ENCODE results near the gene HPS4.
"Not testable (repeated sequence)": the region's sequence is repeated elsewhere in the genome, so short reads cannot be mapped to it uniquely, and the experiment has no call there.

The HPS4 gene

DNA sequence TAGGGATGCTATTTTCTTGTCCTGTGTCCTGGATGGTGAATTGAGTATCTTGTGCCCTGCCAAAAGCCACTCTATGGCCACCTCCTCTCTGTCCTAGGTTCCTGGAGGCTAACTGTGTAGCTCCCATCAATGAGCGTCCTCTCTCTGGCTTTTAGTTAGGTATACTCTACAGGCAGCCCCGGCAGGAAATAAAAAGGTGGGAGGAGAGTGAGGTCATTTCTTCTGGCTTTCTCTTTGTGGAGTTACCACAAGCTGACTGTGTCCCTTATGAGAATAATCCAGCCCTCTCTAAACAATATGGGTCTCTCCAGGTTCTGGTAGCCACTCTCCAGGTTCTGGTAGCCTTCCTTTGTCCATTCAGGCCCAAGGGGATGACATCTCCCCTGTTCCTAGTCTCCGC, 66.2 kb downstream of the HPS4 start:
- in situ Hi-C loops (cut with MboI; ENCODE audit: low sequenced_read_pairs) = no loop called here

DNA sequence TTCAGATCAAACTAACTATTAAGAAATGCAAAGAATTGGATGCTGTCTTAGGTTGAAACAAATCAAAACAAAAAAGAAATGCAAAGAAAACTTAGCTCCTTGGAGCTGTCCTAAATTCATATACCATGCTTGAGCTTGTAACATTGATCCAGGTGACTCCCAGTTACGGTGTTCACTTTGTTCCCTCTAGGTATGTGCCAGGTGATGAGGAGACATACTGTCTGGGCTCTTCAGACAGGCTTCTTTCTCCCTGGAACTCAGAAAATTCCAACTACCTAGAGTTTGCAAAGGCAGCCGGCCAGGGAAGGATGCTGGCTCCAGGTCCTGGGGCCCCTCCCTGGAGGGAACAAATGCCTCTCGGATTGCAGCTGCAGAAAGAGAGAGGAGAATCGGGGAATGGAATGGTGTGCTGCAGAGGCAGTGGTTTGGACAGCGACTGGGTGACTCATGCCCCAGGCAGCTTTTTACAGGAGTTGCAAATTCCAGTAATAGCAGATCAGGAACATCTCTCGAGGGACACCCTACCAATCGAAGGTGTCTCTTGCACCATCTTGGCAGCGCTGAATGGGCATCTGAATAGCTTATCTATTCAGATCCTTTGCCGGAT, 66.8 kb downstream of the HPS4 start:
- in situ Hi-C loops (cut with MboI; ENCODE audit: low sequenced_read_pairs) = no loop called here

DNA sequence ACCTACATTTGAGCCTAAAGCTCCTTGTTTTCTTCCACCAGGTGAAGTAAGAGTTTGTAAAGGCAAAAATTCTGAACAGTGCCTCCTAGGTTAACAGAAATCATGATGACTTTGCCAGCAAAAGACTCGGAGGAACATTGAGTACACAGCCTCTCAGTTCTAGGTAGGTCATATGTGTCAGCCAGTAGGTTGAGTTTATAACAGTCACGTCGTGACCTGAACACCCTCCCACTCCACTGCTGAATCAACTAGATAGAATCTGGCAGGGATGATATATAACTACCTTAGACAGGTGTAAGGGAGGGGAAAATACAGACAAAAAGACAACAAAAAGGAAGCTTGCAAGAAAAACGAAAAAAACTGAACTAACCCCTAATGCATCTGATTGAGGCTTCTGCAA, 67.3 kb downstream of the HPS4 start:
- in situ Hi-C loops (cut with MboI; ENCODE audit: low sequenced_read_pairs) = no loop called here

DNA sequence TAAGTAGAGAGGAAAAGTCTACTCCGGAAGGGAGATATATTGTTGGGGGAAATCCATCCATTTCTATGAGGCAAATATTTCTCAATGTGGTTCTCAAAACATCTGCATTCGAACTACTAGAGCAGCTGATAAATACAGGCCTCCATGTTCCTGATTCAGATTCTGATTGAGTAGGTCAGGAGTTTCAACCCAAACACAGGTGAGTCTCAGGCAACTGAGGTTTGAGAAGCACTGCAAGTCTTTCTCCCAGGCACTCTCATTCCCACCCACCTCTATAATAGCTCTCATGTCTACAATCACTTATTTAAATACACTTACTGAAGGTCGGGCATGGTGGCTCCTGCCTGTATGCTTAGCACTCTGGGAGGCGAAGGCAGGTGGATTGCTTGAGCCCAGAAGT, 69.2 kb downstream of the HPS4 start:
- in situ Hi-C loops (cut with MboI; ENCODE audit: low sequenced_read_pairs) = no loop called here

DNA sequence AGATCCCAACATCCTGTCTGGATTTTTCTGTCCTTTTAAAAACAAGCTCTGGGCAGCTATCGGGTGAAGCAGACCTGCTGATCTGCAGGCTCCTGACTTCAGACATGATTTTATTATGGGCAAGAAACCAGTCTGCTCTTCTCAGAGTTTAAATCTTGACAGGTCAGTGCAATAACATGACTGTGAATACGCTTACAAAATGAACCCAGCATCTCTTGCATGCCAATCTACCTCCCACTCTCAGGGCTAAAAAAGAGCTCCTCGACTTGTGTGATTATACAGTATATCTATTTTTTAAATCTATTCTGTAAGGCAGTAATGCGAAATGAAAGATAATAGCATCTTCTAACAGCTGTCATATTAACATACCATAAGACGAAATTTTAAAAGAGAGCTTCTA, 73.2 kb downstream of the HPS4 start:
- in situ Hi-C loops (cut with MboI; ENCODE audit: low sequenced_read_pairs) = no loop called here

DNA sequence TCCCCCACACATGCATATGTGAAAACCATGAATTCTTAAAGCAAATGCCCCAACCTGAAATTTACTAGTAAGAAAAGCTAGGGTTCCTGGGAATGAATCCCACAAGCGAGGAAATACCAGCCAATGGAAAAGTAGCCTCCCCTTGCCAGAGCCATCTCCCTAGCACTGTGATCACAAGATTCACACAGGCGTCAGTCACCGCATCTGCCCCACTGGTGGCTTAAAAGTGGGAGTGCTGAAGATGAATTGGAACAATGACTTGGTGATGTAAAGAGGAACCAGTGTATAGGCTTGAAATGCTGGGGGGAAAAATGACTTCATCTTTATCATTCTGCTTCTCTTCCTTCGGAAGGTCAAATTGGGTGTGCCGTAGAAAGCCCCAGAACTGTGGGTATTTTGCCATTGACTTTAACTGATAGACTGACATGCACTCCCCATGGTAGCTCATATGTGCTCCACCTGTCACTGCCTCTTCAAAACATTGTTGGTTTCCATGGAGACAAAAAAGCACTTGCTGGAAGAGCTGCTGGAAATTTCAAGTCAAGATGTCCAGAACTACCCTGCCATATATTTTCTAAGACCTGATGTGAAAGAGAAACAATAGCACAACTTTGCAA, 73.8 kb downstream of the HPS4 start:
- in situ Hi-C loops (cut with MboI; ENCODE audit: low sequenced_read_pairs) = no loop called here

DNA sequence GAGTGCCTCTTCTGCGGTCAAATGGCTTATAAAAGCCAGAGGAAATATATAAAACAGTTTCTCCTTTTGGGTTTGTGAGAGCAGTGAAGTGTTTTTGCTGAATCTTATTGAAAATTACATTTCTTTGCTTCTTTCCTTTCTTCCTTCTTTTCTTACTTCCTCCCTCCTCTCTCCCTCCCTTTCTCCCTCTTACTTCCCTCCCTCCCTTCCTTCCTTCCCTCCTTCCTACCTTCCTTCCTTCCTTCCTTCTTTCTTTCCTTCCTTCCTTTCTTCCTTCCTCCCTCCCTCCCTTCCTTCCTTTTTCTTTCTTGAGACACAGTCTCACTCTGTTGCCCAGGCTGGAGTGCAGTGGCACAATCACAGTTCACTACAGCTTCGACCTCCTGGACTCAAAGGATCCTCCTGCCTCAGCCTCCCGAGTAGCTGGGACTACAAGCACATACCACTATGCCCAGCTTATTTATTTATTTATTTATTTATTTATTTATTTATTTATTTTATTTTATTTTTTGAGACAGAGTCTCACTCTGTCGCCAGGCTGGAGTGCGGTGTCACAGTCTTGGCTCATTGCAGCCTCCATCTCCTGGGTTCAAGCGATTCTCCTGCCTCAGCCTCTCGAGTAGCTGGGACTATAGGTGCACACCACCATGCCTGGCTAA, 74.9 kb downstream of the HPS4 start:
- in situ Hi-C loops (cut with MboI; ENCODE audit: low sequenced_read_pairs) = not testable (repeated sequence)

DNA sequence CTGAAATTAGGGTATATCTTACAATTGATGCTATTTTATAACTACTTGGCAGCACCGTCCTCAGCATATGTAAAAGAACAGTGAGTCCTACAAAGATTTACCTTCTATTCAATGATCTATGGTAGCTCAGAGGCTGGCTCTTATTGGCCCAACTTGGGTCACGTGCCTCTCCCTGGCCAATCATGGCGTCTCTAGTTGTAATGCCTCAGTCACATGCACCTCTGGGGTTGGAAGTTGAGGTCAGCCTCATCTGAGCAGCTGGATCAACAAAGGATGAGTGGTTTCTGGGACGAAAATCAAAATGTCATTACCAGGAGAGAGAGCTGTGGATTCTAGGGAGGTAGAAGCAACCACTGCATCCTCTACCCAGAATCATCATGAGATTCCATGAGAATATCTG, 77.5 kb downstream of the HPS4 start:
- in situ Hi-C loops (cut with MboI; ENCODE audit: low sequenced_read_pairs) = no loop called here

DNA sequence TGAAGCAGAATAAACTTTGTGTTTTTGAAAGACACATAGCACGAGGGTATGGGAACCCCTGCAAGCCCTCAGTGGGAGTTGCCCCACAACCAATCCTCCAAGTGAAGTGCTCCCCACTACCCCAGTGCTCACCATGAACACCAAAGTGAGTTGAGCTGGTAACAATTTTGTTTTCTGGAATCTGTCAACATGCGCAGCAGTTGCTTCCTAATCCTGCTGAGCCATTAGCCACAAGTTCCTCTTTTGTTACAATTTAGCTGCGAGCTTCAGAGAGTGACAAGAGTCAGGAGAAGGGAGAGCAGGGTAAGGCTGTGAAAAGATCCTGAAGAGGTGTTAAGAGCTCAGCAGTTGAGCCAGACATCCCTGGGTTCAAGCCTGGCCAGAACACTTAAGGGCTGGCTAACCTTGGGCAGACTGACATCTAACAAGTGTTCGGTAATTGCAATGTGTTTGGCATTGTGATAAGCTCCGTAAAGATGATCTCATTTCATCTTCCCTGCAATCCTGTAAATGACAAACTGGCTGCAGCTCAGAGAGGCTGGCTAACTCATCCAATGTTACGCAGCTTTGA, 78.6 kb downstream of the HPS4 start:
- in situ Hi-C loops (cut with MboI; ENCODE audit: low sequenced_read_pairs) = no loop called here

DNA sequence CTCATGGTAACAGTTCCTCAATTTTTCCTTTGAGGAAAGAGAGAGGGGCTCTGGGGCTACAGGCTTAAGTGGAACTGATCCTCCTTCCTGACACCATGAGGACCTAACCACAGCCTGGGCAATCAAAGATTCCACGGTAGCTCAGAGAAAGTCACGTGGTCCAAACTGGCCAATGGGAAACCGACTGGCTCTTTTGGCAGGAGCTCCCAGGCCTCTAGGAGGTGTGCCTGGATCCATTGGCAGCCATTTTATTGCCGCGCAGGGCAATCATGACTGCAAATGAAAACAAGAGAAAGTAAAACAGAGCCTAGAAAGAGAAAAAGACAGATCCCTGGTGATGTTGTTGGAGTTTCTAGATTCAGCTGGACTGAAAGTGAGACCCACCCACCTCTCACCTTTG, 81.9 kb downstream of the HPS4 start:
- in situ Hi-C loops (cut with MboI; ENCODE audit: low sequenced_read_pairs) = no loop called here
